Fibroblast of lung (primary cell): Measurements from ENCODE around the gene RABGAP1L. TPM values are rescaled to one million over a fixed set of nuclear protein-coding genes. Genes with fewer than 3 reads are reported as not detected.
"Not testable (repeated sequence)": the region's sequence is repeated elsewhere in the genome, so short reads cannot be mapped to it uniquely, and the experiment has no call there.

Experiments
- DNase-seq, 2 donors: peaks; one replicate each; pipeline versions ENCODE4 v3.0.0 to v3.0.0-alpha.2; 2010; ENCODE audit warnings: low read depth in 2 of 2
- H2AFZ ChIP-seq: 2 replicates; pipeline ENCODE4 v1.5.1; 2012; ENCODE audit warnings: low read length, control low read depth, inconsistent platforms
- H3K27ac ChIP-seq: 2 replicates; pipeline ENCODE4 v1.5.1; 2011; ENCODE audit warnings: low read length, control low read depth; ENCODE audit not compliant: insufficient read depth
- H3K27me3 ChIP-seq: 2 replicates; pipeline ENCODE4 v1.5.1; 2011; ENCODE audit warnings: mild to moderate bottlenecking, low read length; ENCODE audit not compliant: control insufficient read depth, insufficient read depth
- H3K36me3 ChIP-seq: 2 replicates; pipeline ENCODE4 v1.5.1; 2011; ENCODE audit warnings: low read length; ENCODE audit not compliant: control insufficient read depth, insufficient read depth
- H3K4me1 ChIP-seq: 2 replicates; pipeline ENCODE4 v1.5.1; 2011; ENCODE audit warnings: low read length; ENCODE audit not compliant: control insufficient read depth, insufficient read depth; ENCODE audit errors: extremely low read depth
- H3K4me2 ChIP-seq: 2 replicates; pipeline ENCODE4 v1.5.1; 2011; ENCODE audit warnings: low read length, control low read depth; ENCODE audit not compliant: insufficient read depth; ENCODE audit errors: extremely low read depth
- H3K4me3 ChIP-seq, 4 experiments: fragments of 200-600 bp in 1 of 4; sonication (generic) in 1 of 4; replicated peaks in 1 of 4; 2 replicates each; pipeline ENCODE4 v1.5.1; 2011 to 2016; ENCODE audit warnings: low read length in 4 of 4, low read depth in 3 of 4, mild to moderate bottlenecking in 3 of 4, control low read depth in 2 of 4, inconsistent platforms in 1 of 4, mixed read lengths in 1 of 4; ENCODE audit not compliant: insufficient read depth in 1 of 4; ENCODE audit errors: control extremely low read depth in 1 of 4
- H3K79me2 ChIP-seq: 2 replicates; pipeline ENCODE4 v1.5.1; 2012; ENCODE audit warnings: mild to moderate bottlenecking, low read length, inconsistent platforms; ENCODE audit not compliant: control insufficient read depth, insufficient read depth
- H3K9ac ChIP-seq: 2 replicates; pipeline ENCODE4 v1.5.1; 2011; ENCODE audit warnings: mild to moderate bottlenecking, low read length, control low read depth; ENCODE audit not compliant: insufficient read depth
- H3K9me3 ChIP-seq: 2 replicates; pipeline ENCODE4 v1.5.1; 2012; ENCODE audit warnings: low read depth, low read length; ENCODE audit not compliant: control insufficient read depth, insufficient read depth
- H4K20me1 ChIP-seq: 2 replicates; pipeline ENCODE4 v1.5.1; 2011; ENCODE audit warnings: low read length; ENCODE audit not compliant: control insufficient read depth, insufficient read depth; ENCODE audit errors: extremely low read depth
- CTCF ChIP-seq, 2 donors: IDR thresholded peaks in 1 of 2; conservative IDR thresholded peaks in 1 of 2; 1 replicate in 1 of 2; 2 replicates in 1 of 2; pipeline ENCODE4 v1.5.1; 2011 to 2012; ENCODE audit warnings: low read length in 2 of 2, control low read depth in 1 of 2, inconsistent platforms in 1 of 2, low read depth in 1 of 2, mild to moderate bottlenecking in 1 of 2
- EZH2 ChIP-seq: IDR thresholded peaks from 2 replicates; pipeline ENCODE4 v1.5.1; 2012; ENCODE audit warnings: low read length, control low read depth, mild to moderate bottlenecking; ENCODE audit errors: missing control alignments
- polyA plus RNA-seq, 2 donors: library from polyadenylated mRNA; depleted of rRNA in 1 of 2; stranded (reverse) in 1 of 2; unstranded in 1 of 2; fragments of >200 nt; gene quantifications; 2 replicates each; pipeline ENCODE4 v1.2.1, GENCODE V29; 2011 to 2012; ENCODE audit warnings: missing spikeins in 1 of 2
- total RNA-seq: library from RNA; depleted of rRNA; stranded (reverse); fragments of >200 nt; gene quantifications from 2 replicates; pipeline ENCODE4 v1.2.1, GENCODE V29; 2014

The RABGAP1L gene
- total and polyA plus RNA-seq, 2 donors (not counting 1 experiment from before 2014, with no cell fraction given): 33.8 to 36.5 TPM

GRCh38 chr1:174169342-174169741, 10.0 kb downstream of the RABGAP1L start:
- Histone ChIP-seq H3K79me2 (no peaks in the 10 kb centered on the region), H3K27me3 (no peaks in the 10 kb centered on the region), H3K4me1 (no peaks in the 10 kb centered on the region), H2AFZ (no peak overlapping the region), H3K9me3 (no peaks in the 10 kb centered on the region), H3K9ac (no peak overlapping the region), H3K4me3 (no peak overlapping the region), H4K20me1 (no peaks in the 10 kb centered on the region), H3K27ac (no peak overlapping the region), H3K36me3 (no peaks in the 10 kb centered on the region), H3K4me2 (no peak overlapping the region)
- DNase-seq: no peak
- TF ChIP-seq EZH2 (no peak), CTCF (conservative IDR thresholded peaks at IDR 0.05 in 1 of 2, IDR thresholded peaks at IDR 0.05 in 1 of 2; ENCODE audit: low read depth in 1 of 2, low read length in 2 of 2) (no peak)

GRCh38 chr1:174171073-174171472, 11.8 kb downstream of the RABGAP1L start:
- no peaks in the 10 kb centered on the region for H3K9me3 ChIP-seq
- no peak overlapping the region for H3K27ac ChIP-seq
- H3K27me3 ChIP-seq: no peaks in the 10 kb centered on the region
- no peak overlapping the region for H3K4me3 ChIP-seq
- DNase-seq: no peak
- no peak overlapping the region for H3K4me2 ChIP-seq
- H2AFZ ChIP-seq: no peak overlapping the region
- H3K9ac ChIP-seq: no peak overlapping the region
- no peak for TF ChIP-seq CTCF (conservative IDR thresholded peaks at IDR 0.05 in 1 of 2, IDR thresholded peaks at IDR 0.05 in 1 of 2; ENCODE audit: low read depth in 1 of 2, low read length in 2 of 2)
- TF ChIP-seq EZH2: no peak
- H3K4me1 ChIP-seq: no peaks in the 10 kb centered on the region
- no peaks in the 10 kb centered on the region for H3K36me3 ChIP-seq
- no peaks in the 10 kb centered on the region for H3K79me2 ChIP-seq
- H4K20me1 ChIP-seq: no peaks in the 10 kb centered on the region

- no peaks in the 10 kb centered on the region for H3K36me3 ChIP-seq
- no peak overlapping the region for H2AFZ ChIP-seq
- DNase-seq: no peak
- H3K79me2 ChIP-seq: no peaks in the 10 kb centered on the region
- H3K9ac ChIP-seq: no peak overlapping the region
- H3K4me2 ChIP-seq: no peak overlapping the region
- no peak overlapping the region for H3K27ac ChIP-seq
- H3K4me3 ChIP-seq: no peak overlapping the region
- H4K20me1 ChIP-seq: no peaks in the 10 kb centered on the region
- TF ChIP-seq CTCF (conservative IDR thresholded peaks at IDR 0.05 in 1 of 2, IDR thresholded peaks at IDR 0.05 in 1 of 2; ENCODE audit: low read depth in 1 of 2, low read length in 2 of 2) (no peak), EZH2 (no peak)
- no peaks in the 10 kb centered on the region for H3K27me3 ChIP-seq
- H3K4me1 ChIP-seq: no peaks in the 10 kb centered on the region
- no peaks in the 10 kb centered on the region for H3K9me3 ChIP-seq
These were observed 15.4 kb downstream of the RABGAP1L start for GRCh38 chr1:174174461-174175329.

GRCh38 chr1:174178459-174178858, 19.1 kb downstream of the RABGAP1L start:
- not testable (repeated sequence) for H3K9me3 ChIP-seq, H3K4me3 ChIP-seq, H2AFZ ChIP-seq, DNase-seq, H3K79me2 ChIP-seq, H3K36me3 ChIP-seq, H3K27ac ChIP-seq, H3K4me2 ChIP-seq, H3K9ac ChIP-seq, H4K20me1 ChIP-seq, H3K4me1 ChIP-seq, H3K27me3 ChIP-seq
